ENCODE data around the gene MST1.
"Not testable (repeated sequence)": the region's sequence is repeated elsewhere in the genome, so short reads cannot be mapped to it uniquely, and the experiment has no call there.

The MST1 gene

DNA sequence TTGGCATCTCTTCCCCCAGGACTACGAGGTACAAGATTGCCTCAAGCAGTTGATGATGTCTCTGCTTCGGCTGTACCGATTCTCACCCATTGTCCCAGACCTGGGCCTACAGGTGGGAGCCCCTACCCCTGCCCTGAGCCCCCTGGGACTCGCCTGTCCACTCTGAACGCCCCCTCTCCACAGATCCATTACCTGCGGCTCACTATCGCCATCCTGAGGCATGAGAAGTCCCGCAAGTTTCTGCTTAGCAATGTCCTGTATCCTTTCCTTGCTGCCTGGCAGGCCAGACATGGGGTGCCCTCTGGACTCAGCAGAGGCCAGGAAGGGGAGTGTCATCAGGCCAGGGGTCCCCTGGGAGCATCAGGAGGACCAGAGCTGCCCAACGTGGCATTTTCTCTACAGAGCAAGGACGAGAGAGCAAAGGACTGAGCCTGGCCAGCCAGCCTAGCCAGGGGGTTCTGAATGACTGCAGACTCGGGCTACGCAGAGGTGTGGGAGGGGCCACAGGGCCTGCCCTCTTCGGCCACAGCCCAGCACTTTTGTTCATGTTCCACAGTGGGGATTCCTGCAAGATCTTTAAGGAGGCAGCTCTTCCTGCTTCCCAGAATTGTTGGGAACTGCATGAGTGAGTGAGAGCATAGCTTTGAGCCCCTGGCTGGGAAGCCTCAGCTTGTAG lies 11.3 kb upstream of the MST1 start:
- no peak for DNase-seq

GRCh38 chr3:49700014-49700413 lies 10.7 kb upstream of the MST1 start:
- no peak for DNase-seq

GRCh38 chr3:49699281-49699979 lies 10.2 kb upstream of the MST1 start:
- no peak for DNase-seq

DNA sequence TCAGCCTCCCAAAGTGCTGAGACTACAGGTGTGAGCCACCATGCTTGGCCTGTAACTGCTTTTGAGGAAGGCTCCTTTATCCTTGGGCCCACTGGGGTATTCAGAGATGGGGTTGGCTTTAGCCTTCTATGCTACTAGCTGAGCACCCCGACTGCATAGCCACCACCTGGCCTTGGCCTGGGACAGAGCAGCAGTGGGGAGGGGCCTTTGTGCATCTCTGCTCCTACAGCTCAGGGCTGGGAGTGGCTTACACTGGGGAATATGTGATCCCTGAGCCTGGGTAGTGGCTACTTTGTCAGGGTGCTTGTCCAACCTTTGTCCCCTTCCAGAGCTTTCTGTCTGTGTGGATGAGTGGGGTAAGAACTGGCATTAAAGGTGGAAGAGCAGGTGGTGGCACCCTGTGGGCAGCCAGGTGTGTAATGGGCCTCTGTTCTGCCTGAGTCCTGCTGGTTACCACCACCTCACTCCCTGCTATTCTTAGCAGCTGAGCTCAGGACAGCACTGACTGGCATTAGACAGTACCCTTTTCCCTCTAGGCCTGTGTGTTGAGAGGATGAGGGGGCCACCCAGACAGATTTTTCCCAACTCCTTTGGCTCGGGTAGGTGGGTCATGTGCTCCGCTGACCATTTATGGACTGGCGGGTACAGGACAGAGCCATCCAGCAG lies 6.2 kb upstream of the MST1 start:
- DNase-seq, result not testable (repeated sequence)

- not testable (repeated sequence) for DNase-seq
Observed at GRCh38 chr3:49694409-49695070, 5.3 kb upstream of the MST1 start.

DNA sequence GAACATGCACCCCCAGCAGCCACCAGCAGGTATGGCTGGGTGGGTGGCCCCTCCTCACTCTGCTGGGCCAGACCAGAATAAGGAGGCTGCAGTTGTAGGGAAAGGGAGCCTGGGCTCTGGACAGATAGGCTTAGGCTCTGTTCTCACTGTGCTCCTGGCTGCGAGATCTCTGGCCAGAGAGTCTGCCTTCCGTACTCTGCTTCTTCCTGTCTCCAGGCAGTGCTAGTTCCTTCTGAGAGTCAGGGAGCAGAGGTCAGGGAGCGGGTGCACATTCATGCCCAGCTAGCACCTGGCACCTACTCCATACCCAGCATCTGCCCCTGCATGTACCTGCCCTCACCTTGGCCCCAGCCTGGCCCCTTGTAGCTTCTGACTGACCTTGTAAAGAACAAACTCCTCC lies 2.2 kb upstream of the MST1 start:
- DNase-seq, result not testable (repeated sequence)

DNA sequence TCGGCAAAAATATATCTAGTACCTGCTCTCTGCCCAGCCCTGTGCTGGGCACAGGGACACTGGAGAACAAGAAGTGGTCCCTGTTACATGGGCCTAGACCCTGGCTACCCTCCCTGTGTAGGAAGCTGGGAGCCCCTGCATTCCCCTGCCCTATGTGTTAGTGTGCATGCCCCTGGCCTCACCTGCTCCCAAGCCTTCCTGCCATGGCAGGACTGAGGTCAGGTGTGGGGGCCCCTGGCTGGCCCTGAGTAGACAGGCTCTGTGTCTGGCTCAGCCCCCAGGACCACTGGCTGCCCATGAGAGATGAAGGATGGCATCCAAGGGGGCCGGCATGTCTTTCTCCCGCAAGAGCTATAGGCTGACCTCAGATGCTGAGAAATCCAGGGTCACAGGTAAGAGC lies 1.6 kb upstream of the MST1 start:
- DNase-seq, result not testable (repeated sequence)

- DNase-seq, result not testable (repeated sequence)
Observed at GRCh38 chr3:49689908-49690624, 792 bp upstream of the MST1 start.

- DNase-seq, result not testable (repeated sequence)
Observed at GRCh38 chr3:49688338-49689045, 782 bp downstream of the MST1 start.

GRCh38 chr3:49687424-49687795 lies 1.9 kb downstream of the MST1 start:
- not testable (repeated sequence) for DNase-seq

DNA sequence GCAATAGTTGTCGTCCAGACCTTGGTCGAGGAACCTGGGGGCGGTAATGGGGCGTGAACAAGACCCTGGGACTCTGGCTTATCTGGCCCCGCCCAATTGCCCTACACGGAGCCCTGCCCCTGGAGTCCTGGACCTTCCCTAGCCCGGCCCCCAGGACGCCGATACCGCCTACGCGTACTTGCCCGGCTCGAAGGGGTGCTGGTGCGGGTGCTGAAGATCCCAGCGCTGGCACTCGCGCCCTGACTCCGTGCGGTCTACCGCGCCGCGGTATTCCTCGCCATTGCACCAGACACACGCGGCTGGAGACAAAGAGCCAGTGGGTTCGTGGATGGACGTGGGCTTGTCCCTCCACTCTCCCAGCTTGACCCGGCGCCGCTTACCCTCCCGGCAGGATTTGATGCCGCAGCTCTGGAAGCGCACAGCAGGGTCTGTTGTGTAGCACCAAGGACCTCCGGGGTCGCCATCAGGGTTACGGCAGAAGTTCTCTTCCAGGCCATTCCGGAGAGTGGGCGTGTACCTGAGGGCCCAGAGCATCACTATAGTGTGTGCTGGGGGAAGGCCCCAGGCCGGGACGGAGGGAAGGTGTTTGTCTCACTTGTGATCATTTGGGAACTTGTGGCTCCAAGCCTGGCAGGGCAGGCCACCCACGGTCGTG lies 2.4 kb downstream of the MST1 start:
- not testable (repeated sequence) for DNase-seq

GRCh38 chr3:49686346-49686745 lies 2.9 kb downstream of the MST1 start:
- not testable (repeated sequence) for DNase-seq

DNA sequence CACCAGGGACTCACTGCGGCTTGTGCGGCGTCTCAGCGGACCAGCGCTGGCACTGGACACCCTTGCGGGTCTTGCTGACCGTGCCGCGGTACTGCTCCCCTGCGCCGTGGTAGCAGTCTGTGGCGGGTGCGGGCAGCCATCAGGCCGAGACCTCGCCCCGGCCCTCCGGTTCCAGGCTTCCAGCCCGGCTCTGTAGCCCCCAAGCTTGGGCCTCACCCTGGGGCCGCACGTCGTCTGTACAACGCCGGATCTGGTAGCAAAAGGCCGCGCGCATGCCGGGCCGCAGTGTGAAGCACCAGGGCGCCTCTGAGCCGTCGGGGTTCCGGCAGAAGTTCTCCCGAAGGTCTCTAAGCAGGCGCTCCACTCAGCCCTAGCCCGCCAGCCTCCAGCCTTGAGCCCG lies 3.4 kb downstream of the MST1 start:
- DNase-seq, result not testable (repeated sequence)

GRCh38 chr3:49685103-49685502 lies 4.2 kb downstream of the MST1 start:
- not testable (repeated sequence) for DNase-seq

- not testable (repeated sequence) for DNase-seq
Observed at GRCh38 chr3:49684453-49684852, 4.8 kb downstream of the MST1 start.

DNA sequence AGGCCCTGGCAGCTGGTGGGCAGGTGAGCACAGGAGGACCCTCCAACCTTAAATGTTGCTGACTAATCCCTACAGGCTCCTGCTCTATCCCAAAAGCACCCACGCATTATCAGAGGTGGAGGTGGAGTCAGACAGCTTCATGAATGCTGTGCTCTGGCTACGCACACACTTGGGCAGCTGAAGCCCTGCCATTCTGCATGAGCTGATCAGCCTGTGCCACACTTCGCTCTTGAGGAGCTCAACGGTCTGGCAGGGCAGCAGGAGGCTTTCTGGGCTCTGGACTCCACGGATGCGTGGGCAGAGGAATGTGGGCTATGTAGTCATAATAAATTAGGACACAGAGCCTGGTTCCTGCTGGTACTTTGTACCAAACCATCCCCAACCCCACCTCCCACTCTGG lies 6.1 kb downstream of the MST1 start:
- DNase-seq, result no peak

DNA sequence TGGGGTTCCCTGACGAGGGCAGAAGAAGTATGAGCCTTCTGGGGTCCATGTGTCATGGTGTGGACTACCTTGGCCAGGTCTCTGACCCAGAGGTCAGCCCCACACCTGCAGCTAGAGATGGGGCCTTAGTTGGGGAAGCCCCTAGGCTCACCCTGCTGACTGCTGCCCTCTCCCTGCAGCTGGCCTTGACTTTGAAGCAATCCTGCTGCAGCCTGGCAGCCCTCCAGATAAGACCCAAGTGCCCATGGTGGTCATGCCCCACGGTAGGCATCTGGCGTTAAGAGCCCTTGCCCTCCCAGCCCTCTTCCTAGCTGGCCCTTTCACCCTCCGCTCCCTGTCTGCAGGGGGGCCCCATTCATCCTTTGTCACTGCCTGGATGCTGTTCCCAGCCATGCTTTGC lies 7.7 kb downstream of the MST1 start:
- DNase-seq, result no peak

DNA sequence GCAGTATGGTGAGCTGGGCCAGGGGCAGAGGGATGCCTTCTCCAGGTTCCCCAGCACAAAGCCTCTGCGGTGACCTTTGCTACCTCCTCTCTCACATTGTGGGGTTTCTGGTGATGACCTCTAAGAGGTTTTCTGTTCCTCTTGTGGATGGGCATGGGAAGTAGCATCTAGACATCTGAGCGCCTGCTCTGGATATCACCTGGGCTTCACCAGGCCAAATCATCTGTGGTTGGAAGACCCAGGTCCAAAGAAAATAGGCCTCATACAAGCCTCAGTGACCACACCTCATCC lies 8.1 kb downstream of the MST1 start:
- no peak for DNase-seq

GRCh38 chr3:49680493-49681231 lies 8.6 kb downstream of the MST1 start:
- no peak for DNase-seq

- no peak for DNase-seq
Observed at GRCh38 chr3:49675912-49676311, 13.4 kb downstream of the MST1 start.

GRCh38 chr3:49674497-49674983 lies 14.7 kb downstream of the MST1 start:
- DNase-seq, result no peak

Measured in NCI-H2171 treated with DMSO at 0.1 percent for 48 hours (cell line).